Pancreas (tissue), 10 donors: ENCODE data around the gene PRSS38. TPM values are rescaled to one million over a fixed set of nuclear protein-coding genes. Genes with fewer than 3 reads are reported as not detected.

ENCODE experiments used
- ATAC-seq, 4 donors: fragments of 200-7000 bp; cut with Tn5 transposase; one replicate each; pipeline versions ENCODE4 v1.8.0 to v1.9.1; 2020; ENCODE audit warnings: mild to moderate bottlenecking in 4 of 4, moderate library complexity in 4 of 4
- DNase-seq, 6 donors: peaks; one replicate each; pipeline ENCODE4 v3.0.0-alpha.2; 2020
- FAIRE-seq: peaks from 2 replicates; lab custom pipeline; 2012; peaks lifted over from hg19 to GRCh38; lab: Jason Lieb, UNC
- H3K27ac ChIP-seq, 4 donors: fragments of 200-600 bp; sonication (generic); 1 replicate in 3 of 4; 2 replicates in 1 of 4; pipeline versions ENCODE4 v1.5.0 to v1.8.0; 2020
- H3K27me3 ChIP-seq, 4 donors: fragments of 200-600 bp; one replicate each; pipeline ENCODE4 v1.8.0; 2021
- H3K36me3 ChIP-seq, 3 donors: fragments of 200-600 bp; sonication (generic) in 1 of 3; one replicate each; pipeline versions ENCODE4 v1.5.0 to v1.8.0; 2020 to 2021
- H3K4me1 ChIP-seq, 3 donors: fragments of 200-600 bp; one replicate each; pipeline ENCODE4 v1.8.0; 2021
- H3K4me3 ChIP-seq, 4 donors: fragments of 200-600 bp; sonication (generic) in 2 of 4; one replicate each; pipeline versions ENCODE4 v1.5.0 to v1.8.0; 2020 to 2021
- H3K9me3 ChIP-seq, 4 donors: fragments of 200-600 bp; one replicate each; pipeline ENCODE4 v1.8.0; 2021
- WGBS, 2 donors: extraction: QIAGEN DNeasy Blood & Tissue Kit; methylation state at CpG; one replicate each; pipeline ENCODE4 v1.1.7; 2013; 5-methylcytosine and 5-hydroxymethylcytosine counted together
- intact Hi-C, 3 donors: fragments of 100-400 bp; cut with DNase I; formaldehyde crosslinking; loops; one replicate each; pipeline versions ENCODE4 v1.11.1 to v1.14.2; 2022
- polyA plus RNA-seq, 2 donors: library from polyadenylated mRNA; stranded (reverse); fragments of 200-250 nt; gene quantifications; one replicate each; pipeline ENCODE4 v1.2.3, GENCODE V29; 2013
- total RNA-seq, 6 donors: library from RNA; stranded (reverse); fragmentation: NEBNext Ultra II Directional in 4 of 6; extraction: Animal tissue kit (Norgen Biotek cat#: 25700) in 4 of 6; gene quantifications; one replicate each; pipeline versions ENCODE4 v1.2.1 to v1.2.4, GENCODE V29; 2021 to 2023
- TF ChIP-seq, protein P1 (sequence below), 4 donors: fragments of 200-600 bp; sonication (generic) in 3 of 4; IDR thresholded peaks; one replicate each; pipeline versions ENCODE4 v1.5.0 to v1.8.0; 2021; ENCODE audit warnings: antibody characterized with exemption in 4 of 4
- donor health status: healthy with polysubstance abuse.
- donor health status: DM: no; HTN: no; CAD: no; lungs with moderate emphysema.
- donor health status: DM: no; HTN: no; CAD: no.
- donor health status: control.
- donor health status: control.
- donor health status: Bipolar disorder and iron deficiency.
- donor health status: DM: yes; HTN: yes; CAD: no.
- donor health status: DM: no; HTN: no; CAD: no.
- donor health status: DM: no; HTN: no; CAD: no.
- donor health status: DM: yes; HTN: yes; CAD: no.

Gene PRSS38
- total and polyA plus RNA-seq, 8 donors = not detected

DNA sequence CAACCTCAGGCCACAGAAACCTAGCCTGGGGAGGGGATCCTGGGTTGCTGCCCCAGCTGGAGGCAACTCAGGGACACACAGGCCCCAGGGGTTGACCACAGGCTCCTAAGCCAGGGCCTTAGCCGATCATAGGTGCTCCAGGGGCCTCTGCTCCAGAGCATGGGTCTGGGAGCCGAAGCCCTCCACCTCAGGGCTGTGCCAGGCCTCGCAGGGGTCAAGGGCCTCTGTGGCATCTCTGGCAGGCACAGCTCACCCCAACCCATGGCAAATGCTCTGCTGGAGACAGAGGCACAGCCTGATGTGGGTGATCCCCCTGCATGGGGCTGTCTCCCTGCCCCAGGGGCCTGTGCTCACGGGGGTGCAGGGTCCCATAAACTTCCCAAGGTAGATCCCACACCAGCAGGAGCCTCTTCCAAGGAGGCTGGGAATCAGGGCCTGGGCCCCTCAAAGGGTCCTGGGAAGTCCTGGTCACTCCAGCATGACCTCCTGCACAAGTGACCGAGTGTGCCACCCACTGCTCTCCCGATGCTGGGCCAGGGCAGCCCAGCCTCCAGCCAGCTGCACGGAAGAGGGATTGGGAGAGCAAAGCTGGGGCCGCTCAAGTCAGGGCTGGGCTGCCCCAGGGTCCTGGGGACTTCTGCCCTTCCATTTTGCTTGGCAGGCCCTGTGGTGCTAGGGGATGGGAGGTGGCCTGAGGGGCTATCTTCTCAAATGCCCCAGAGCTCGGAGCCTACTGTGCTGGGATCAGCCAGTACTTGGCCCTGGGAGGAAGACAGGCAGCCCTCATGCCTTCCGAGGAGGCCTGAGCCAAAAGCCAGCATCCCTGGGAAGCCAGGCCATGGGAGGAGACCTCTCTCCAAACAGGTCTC, 22.2 kb upstream of the PRSS38 start:
- H3K27me3 ChIP-seq = no peaks in the 10 kb centered on the region

DNA sequence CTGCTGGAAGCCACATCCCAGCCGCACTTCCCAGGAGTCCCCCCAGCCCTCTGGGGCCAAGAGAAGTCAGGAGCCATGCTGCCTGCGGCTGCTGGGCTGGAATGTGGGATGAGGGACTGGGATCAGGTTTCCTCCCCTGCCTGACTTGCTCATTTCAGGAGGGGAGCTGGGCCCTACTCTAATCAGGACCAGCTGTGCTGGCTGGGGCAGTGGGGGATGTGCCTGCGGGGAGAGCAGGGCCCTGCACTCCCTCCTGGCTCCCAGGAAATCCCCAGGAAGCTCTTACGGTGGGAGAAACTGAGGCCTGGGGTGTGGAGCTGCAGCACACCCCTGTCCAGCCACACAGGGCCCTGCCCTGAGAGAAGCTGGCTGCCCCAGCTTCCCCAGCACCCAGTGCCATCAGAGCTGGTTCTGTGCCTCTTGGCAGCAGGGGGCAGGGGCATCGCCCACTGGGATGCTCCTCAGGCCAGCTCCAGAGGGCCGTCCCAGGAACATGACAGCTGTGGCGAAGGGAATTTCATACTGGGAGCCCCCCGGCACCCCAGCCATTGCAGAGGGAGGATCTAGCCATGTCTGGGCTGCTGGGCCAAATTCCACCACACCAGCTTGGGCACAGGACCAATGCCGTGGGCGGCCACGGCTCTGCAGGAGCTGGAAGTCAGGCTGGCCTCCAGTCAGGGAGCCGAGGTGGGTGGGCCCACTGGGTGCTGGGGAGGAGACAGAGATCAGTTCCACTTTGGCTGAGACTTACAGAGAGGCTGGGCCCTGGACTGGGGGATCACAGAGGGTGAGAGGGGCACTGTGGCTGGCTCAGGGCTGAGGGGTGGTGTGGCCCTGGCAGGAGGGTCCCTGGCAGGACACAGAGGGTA, 21.3 kb upstream of the PRSS38 start:
- peak in 2 of 4 donors; percentile 49 for ATAC-seq
- Histone ChIP-seq H3K27me3 (no peaks in the 10 kb centered on the region), H3K36me3 (no peaks in the 10 kb centered on the region), H3K4me3 (no peak overlapping the region), H3K27ac (no peak overlapping the region), H3K4me1 (no peaks in the 10 kb centered on the region), H3K9me3 (no peaks in the 10 kb centered on the region)
- intact Hi-C loops = no loop called here
- 66 to 68% methylated on average over 12 of the region's 12 CpGs for WGBS, 2 donors
- FAIRE-seq = no peak
- peak in 2 of 6 donors; percentile 27 to 71 for DNase-seq
- TF ChIP-seq, protein P1, sequence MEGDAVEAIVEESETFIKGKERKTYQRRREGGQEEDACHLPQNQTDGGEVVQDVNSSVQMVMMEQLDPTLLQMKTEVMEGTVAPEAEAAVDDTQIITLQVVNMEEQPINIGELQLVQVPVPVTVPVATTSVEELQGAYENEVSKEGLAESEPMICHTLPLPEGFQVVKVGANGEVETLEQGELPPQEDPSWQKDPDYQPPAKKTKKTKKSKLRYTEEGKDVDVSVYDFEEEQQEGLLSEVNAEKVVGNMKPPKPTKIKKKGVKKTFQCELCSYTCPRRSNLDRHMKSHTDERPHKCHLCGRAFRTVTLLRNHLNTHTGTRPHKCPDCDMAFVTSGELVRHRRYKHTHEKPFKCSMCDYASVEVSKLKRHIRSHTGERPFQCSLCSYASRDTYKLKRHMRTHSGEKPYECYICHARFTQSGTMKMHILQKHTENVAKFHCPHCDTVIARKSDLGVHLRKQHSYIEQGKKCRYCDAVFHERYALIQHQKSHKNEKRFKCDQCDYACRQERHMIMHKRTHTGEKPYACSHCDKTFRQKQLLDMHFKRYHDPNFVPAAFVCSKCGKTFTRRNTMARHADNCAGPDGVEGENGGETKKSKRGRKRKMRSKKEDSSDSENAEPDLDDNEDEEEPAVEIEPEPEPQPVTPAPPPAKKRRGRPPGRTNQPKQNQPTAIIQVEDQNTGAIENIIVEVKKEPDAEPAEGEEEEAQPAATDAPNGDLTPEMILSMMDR (IDR thresholded peaks at IDR 0.05) = no peak

More for the DNA sequence above, 22.2 kb upstream of the PRSS38 start:
- Histone ChIP-seq H3K9me3 (no peaks in the 10 kb centered on the region), H3K4me3 (no peak overlapping the region), H3K4me1 (no peaks in the 10 kb centered on the region), H3K36me3 (no peaks in the 10 kb centered on the region), H3K27ac (no peak overlapping the region)
- intact Hi-C loops = no loop called here
- TF ChIP-seq, protein P1 (IDR thresholded peaks at IDR 0.05) = no peak
- DNase-seq = no peak
- WGBS, 2 donors = 83 to 84% methylated on average over 9 to 10 of the region's 10 CpGs
- no peak for ATAC-seq
- no peak for FAIRE-seq

DNA sequence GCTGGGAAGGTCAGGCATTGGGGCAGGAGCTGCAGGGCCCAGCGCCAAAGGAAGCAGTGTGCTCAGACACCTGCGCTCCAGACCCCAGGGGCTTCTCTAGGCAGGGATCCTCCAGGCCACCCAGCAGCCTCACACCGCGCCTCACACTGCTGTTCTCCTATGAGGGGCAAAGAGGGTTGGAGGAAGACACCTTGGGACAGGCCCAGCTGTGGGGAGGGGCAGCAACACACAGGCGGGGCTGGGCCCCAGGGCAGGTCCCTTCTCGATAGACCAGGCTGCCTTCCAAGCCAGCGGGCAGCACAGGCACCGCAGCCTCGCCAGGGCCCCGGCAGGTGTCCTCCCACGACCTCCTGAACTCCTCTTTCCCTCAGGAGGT, 20.7 kb upstream of the PRSS38 start:
- H3K27ac ChIP-seq = no peak overlapping the region
- no peak for ATAC-seq
- intact Hi-C loops = no loop called here

DNA sequence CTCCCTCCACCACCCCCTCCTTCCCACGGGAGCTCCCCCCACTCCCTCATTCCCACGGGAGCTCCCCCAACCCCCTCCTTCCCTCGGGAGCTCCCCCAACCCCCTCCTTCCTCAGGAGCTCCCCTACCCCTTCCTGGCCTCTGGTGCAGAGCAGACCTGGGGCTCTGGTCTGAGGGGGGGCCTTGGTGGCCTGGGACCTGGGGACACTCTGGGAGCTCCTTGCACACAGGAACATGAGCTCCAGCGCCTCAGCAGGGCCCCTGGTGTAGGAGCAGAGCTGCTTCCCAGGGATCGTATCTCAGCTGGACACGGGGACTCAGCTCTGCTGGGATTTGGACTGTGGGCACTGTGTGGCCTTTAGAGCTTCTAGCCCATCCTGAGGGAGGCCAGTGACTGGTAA, 19.7 kb upstream of the PRSS38 start:
- H3K27me3 ChIP-seq = no peaks in the 10 kb centered on the region
- 47 to 54% methylated on average over 6 of the region's 6 CpGs for WGBS, 2 donors
- DNase-seq (peak in 1 of 6 donors; percentile 50), ATAC-seq (no peak), FAIRE-seq (no peak)
- TF ChIP-seq, protein P1 (IDR thresholded peaks at IDR 0.05) = no peak
- intact Hi-C loops = no loop called here
- H3K4me1 ChIP-seq = no peaks in the 10 kb centered on the region
- no peaks in the 10 kb centered on the region for H3K9me3 ChIP-seq
- H3K4me3 ChIP-seq = no peak overlapping the region
- H3K36me3 ChIP-seq = no peaks in the 10 kb centered on the region
- H3K27ac ChIP-seq = no peak overlapping the region

More for the DNA sequence above, 20.7 kb upstream of the PRSS38 start:
- 63 to 84% methylated on average over 4 to 11 of the region's 11 CpGs for WGBS, 2 donors
- H3K4me3 ChIP-seq = no peak overlapping the region
- H3K36me3 ChIP-seq = no peaks in the 10 kb centered on the region
- no peaks in the 10 kb centered on the region for H3K9me3 ChIP-seq
- DNase-seq (peak in 1 of 6 donors; percentile 65), FAIRE-seq (no peak)
- no peaks in the 10 kb centered on the region for H3K4me1 ChIP-seq
- TF ChIP-seq, protein P1 (IDR thresholded peaks at IDR 0.05) = no peak
- no peaks in the 10 kb centered on the region for H3K27me3 ChIP-seq
